ENCODE data around the gene SEMA4A.
A peak's percentile ranks its signal among the peaks of the same experiment; 100 is the strongest.
"Not testable (repeated sequence)": the region's sequence is repeated elsewhere in the genome, so short reads cannot be mapped to it uniquely, and the experiment has no call there.

Gene SEMA4A

DNA sequence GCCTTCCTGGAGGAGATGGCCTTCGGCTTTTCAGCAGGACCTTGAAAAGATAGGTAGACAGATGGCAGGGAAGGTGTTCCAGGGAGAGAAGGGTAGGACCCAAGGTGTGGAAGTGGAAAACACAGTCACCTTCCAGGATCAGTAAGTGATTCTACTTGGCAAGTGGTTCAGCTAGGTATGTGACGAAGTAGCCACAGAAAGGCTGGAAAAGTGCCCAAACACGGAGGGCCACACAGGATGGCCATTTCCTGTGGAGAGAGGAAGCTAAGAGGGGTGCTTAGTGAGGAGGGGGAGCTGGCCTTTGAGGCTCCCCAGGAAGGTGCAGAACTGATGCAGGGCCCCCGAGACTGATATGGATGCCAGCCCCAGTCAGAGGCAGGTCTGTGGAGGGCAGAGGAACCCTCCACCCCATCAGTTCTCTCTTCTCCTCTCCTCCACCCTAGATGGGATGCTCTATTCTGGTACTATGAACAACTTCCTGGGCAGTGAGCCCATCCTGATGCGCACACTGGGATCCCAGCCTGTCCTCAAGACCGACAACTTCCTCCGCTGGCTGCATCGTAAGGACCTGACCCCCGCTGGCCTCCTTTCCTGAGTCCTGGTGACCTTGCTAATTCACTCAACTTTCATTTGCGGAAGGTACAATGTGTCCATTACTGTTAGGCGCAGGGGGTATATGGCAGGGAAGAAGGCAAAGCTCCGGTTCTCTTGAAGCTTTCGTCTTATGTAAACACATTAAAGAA is 6.8 kb downstream of the SEMA4A start:
- DNase-seq: no peak

DNA sequence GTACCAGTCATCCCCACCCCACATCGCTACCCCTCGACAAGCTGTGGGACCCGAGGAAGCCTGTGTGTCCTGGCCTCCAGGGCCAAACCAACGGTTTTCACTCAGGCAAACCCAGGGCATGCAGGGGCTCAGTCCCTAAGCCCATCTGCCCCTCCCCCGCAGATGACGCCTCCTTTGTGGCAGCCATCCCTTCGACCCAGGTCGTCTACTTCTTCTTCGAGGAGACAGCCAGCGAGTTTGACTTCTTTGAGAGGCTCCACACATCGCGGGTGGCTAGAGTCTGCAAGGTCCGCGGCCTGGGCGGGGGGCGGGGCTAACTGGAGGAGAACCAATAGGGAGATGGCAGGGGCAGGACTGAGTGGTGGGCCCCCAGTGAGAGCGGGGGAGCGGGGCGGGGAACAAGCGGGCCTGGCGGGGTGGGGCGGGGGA is 7.4 kb downstream of the SEMA4A start:
- peak in 13 of 14 donors; percentile 18 to 83 (median 64) for DNase-seq

DNA sequence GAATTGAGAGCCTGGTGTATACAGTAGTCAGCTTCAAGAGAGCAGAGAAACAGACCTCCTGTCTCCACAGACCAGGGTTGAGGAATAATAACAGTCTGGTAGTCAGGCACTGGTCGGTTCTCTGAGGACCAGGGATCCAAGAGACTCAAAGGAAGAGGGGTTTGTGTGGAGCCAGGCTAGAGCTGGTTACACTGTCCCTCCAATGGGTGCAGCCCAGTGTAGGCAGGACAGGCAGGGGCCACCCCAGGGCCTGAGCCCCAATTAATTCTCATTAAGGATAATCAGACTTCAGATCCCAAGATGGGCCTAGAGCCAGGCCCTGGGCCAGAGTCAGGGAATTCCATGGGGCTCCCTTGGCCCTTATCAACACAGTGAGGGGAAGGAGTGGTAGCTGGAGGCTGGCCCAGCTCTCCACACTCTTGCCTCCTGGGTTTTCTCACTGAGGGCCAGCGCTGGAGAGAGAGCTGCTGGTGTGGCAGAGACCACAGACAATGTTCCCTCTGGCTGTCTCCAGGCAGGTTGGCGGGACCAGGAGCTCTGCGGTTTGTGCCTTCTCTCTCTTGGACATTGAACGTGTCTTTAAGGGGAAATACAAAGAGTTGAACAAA is 9.1 kb downstream of the SEMA4A start:
- no peak for DNase-seq

DNA sequence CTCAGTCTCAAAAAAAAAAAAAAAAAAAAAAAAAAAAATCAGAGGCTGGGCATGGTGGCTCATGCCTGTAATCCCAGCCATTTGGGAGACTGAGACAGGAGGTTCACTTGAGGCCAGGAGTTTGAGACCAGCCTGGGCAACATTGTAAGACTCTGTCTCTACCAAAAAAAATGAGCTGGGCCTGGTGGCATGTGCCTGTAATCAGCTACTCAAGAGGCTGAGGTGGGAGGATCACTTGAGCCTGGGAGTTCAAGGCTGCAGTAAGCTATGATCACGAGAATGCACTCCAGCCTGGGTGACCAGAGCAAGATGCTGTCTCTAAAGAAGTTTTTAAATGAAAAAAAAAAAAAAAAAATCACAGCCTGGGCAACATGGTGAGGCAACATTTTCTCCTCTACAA is 10.3 kb downstream of the SEMA4A start:
- no peak for DNase-seq

DNA sequence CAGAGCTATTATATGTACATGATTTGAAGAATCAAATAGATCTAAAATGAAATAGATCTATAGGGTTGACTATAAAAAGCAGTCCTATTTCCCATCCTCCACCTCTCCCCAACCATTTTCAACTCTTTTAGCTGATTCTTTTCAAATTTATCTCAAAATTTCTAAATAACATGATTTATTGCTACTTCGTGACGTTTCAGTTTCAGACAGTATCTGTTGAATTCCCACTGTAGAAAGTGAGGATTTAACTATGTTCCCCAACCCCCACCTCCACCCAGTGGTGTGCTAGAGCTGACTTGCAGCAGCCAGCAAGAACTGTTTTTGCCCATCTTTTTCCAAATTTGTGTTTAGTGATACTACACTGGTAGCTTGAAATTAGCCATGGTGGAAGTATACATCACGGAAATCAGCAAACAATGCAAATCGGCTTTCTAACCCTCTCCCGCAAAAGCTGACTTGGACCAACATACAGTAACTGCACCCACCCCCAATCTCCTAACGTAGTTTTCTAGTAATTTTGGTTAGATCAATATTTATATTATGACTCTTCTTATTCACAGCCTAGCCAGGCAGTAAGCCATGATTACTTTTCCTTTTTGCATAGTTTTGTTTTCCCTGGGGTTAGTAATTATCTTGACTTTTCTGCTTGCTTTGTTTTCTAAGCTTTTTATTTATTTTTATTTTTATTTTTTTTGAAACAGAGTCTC is 10.9 kb downstream of the SEMA4A start:
- DNase-seq: no peak

DNA sequence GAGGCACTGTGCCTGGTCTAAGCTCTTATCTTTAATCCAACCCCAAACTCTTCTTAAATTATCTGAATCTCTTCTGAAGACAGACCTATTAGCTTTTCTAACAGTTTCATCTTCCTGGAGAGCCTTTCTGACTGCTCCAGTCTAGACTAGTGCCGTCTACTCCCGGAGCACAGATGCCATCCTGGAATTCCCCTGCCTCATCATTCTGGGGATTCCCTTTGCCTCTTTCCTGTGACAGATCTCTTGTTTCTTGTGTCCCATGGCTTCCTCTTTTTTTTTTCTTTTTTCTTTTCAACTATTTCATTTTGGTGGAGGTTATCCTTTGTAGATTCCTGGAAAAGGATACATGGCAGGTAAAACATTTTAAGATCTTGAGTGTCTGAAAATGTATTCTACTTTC is 11.7 kb downstream of the SEMA4A start:
- no peak for DNase-seq

DNA sequence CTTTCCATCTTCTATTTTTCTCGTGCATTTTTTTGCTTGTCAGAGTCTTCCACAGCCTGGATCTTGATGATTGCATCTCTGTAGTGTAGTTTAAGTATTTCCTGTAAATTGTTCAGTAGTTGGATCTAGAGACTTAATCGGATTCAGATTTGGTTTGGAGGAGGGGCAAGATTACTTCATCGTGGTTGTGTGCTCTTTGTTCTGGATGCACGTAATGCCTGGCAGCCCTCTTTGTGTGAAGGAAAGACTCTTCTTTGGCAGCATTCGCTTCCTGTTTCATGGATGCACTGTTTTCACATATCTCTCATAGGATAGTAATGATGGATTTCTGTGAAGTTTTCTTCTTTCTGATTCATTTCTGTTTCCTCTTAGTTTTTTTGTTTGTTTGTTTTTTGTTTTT is 14.2 kb downstream of the SEMA4A start:
- DNase-seq: no peak

DNA sequence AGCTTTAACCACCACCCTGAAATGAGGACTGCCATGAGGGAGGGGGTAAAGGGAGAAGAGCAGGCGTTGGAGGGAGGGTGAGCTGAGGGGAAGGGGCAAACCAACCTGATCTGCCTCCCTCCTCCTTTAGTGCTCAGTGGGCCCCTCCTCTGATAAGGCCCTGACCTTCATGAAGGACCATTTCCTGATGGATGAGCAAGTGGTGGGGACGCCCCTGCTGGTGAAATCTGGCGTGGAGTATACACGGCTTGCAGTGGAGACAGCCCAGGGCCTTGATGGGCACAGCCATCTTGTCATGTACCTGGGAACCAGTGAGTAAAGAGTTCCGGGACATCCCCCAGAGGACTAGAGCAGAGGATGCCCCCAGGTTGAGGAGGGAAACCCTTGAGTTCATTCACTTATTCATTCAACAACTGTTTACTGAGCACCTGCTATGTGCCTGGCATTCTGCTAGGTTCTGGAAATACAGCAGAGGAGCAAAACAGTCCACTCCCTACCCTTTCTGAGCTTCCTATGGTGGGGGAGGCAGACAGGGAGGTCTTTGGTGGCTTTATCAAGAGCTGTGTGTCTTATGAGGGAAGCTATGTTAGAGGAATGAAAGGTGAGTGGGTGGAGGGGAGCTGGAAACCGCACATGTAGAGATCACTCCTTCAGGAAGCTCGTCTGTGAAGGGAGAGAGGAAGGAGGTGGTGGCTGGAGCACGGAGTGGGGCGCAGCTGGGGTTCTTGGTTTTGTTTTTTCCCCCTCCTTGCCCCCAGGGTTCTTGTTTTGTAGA is 19.5 kb downstream of the SEMA4A start:
- DNase-seq: no peak

DNA sequence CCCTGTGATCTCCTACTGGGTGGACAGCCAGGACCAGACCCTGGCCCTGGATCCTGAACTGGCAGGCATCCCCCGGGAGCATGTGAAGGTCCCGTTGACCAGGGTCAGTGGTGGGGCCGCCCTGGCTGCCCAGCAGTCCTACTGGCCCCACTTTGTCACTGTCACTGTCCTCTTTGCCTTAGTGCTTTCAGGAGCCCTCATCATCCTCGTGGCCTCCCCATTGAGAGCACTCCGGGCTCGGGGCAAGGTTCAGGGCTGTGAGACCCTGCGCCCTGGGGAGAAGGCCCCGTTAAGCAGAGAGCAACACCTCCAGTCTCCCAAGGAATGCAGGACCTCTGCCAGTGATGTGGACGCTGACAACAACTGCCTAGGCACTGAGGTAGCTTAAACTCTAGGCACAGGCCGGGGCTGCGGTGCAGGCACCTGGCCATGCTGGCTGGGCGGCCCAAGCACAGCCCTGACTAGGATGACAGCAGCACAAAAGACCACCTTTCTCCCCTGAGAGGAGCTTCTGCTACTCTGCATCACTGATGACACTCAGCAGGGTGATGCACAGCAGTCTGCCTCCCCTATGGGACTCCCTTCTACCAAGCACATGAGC is 23.3 kb downstream of the SEMA4A start:
- DNase-seq: no peak

DNA sequence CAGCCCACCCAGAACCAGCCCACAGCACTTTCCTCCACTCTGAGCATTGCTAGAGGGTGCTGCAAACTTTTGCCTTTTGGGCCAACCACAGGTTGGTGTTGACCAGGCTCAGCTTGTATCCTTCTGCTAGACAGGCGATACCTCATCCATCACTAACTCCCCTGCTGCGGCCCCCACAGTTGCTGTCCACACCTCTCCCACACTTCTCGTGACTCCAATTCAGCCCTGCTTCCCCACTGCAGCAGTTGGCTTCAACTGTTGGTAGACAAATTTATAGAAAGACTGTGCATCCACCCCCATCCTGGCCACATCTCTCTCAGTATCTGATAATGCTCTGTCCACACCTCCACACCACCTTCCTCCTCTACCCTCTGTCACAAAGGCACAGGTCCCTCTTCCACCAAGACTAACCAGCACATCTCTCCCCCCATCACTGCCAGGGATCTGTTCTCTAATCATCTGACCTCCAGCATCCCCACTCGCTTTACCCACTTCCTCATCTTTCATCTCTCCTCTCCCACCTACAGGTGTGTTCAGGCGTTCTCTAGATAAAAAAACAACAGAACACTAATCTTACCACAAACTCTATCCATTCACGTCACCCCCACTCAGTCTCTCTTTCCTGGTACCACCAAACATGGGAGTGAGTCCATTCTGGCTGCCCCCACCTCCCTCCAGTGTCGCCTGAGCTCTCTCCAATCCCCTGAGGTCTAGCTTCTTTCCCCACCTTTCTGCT is 24.7 kb downstream of the SEMA4A start:
- DNase-seq: no peak

DNA sequence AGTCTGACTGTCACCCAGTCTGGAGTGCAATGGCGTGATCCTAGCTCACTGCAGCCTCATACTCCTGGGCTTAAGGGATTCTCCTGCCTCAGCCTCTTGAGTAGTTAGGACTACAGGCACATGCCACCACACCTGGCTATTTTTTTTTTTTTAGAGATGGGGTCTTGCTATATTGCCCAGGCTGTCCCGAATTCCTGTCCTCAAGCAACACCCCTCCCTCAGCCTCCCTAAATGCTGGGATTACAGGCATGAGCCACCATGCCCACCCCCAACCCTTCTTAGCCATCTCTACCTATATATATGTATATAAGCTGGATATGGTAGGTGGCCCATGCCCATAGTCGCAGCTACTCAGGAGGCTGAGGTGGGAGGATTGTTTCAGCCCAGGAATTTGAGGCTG is 27.1 kb downstream of the SEMA4A start:
- DNase-seq: no peak

DNA sequence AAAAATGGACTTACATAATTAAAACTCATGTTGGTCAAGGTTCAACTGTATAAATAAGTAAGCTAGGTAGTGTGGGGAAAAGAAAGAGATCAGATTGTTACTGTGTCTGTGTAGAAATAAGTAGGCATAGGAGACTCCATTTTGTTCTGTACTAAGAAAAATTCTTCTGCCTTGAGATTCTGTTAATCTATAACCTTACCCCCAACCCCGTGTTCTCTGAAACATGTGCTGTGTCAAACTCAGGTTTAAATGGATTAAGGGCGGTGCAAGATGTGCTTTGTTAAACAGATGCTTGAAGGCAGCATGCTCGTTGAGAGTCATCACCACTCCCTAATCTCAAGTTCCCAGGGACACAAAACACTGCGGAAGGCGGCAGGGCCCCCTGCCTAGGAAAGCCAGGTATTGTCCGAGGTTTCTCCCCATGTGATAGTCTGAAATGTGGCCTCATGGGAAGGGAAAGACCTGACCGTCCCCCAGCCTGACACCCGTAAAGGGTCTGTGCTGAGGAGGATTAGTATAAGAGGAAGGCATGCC is 28.1 kb downstream of the SEMA4A start:
- DNase-seq: not testable (repeated sequence)

DNA sequence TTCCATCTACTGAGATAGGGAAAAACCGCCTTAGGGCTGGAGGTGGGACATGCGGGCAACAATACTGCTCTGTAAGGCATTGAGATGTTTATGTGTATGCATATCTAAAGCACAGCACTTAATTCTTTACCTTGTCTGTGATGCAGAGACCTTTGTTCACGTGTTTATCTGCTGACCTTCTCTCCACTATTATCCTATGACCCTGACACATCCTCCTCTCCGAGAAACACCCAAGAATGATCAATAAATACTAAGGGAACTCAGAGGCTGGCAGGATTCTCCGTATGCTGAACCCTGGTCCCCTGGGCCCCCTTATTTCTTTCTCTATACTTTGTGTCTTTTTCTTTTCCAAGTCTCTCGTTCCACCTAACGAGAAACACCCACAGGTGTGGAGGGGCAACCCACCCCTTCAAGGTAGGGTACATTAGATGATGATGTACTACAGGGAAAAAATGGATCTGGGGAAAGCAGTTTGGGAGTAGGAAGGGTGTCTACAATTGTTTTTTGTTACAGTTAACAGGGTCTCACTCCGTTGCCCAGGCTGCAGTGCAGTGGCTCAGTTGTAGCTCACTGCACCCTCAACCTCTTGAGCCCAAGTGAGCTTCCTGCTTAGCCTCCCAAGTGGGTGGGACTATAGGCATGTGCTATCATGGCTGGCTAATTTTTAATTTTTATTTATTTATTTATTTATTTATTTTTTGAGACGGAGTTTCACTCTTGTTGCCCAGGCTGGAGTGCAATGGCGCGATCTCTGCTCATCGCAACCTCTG is 28.8 kb downstream of the SEMA4A start:
- not testable (repeated sequence) for DNase-seq

DNA sequence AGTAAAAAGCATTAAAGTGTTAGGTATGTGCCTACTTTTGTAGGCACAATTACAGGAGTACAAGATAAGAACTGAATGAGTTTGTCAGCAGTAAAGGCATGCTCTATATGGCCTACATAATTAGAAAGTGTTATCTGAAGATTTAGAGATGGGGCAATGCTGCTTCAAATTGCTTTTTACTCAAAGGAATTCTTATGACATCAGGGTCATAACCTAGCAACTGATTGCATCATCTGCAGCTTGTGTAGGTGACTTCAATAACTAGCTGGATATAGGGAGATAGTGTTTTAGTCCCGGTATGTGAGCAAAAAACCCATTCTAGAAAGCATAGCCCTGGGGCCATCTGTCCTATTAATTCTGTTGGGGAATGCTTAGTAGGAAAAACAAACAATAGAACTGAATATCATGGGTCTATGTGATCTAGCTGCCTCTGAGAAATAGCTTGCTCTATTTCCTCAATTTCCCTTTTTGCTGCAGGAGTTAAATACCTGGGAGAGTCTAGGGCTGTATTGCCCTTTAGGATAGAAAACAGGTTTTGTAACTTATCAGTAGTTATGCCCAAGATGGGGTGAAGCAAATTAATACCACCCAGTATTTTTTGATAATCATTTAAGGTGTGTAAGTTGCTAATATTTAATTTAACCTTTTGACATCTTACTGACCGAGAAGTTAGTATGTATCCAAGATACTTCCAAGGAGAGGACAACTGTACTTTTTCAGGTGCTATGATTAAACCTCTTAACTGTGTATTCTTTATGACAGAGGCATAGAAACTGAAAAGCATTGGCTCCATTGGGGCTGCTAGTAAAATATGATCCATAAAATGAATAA is 33.2 kb downstream of the SEMA4A start:
- not testable (repeated sequence) for DNase-seq

DNA sequence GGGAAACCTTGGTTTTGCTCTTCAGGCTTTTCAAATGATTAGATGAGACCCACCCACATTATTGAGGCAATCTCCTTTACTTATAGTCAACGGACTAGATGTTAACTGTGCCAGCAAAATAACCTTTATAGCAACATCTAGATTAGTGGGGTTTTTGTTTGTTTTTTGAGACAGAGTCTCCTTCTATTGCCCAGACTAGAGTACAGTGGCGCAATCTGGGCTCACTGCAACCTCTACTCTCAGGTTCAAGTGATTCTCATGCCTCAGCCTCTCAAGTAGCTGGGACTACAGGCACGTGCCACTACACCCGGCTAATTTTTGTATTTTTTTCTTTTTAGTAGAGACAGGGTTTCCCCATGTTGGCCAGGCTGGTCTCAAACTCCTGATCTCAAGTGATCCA is 36.9 kb downstream of the SEMA4A start:
- not testable (repeated sequence) for DNase-seq

DNA sequence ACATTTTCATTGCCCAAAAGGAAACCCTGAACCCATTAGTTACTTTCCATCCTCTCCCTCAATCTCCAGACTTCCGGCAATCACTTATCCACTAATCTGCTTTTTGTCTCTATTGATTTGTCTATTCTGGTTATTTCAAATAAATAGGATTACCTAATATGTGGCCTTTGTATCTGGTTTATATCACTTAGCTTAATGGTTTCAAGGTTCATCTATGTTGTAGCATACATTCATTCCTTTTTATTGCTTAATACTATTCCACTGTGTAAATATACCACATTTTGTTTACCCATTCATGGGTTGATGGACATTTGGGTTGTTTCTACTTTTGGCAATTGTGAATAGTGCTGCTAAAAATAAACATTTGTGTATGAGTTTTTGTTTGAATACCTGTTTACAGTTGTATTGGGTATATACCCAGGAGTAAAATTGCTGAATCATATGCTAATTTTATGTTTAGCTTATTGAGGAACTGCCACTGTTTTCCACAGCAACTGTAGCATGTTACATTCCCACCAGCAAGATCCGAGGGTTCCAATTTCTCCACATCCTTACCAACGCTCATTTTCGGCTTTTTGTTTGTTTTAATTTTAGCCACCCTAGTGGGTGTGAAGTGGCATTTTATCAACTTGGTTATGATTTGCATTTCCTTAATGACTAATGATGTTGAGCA is 38.0 kb downstream of the SEMA4A start:
- no peak for DNase-seq

DNA sequence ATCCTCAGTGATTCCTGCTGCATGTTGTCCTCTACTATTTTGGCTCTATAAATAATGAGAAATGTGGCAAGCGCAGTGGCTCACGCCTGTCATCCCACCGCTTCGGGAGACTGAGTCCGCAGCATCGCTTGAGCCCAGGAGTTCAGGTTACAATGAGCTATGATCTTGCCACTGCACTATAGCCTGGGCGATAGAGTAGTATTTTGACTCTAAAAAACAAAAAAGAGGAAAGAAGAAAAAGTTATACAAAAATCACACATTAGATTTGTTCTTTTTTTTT is 39.8 kb downstream of the SEMA4A start:
- no peak for DNase-seq

DNA sequence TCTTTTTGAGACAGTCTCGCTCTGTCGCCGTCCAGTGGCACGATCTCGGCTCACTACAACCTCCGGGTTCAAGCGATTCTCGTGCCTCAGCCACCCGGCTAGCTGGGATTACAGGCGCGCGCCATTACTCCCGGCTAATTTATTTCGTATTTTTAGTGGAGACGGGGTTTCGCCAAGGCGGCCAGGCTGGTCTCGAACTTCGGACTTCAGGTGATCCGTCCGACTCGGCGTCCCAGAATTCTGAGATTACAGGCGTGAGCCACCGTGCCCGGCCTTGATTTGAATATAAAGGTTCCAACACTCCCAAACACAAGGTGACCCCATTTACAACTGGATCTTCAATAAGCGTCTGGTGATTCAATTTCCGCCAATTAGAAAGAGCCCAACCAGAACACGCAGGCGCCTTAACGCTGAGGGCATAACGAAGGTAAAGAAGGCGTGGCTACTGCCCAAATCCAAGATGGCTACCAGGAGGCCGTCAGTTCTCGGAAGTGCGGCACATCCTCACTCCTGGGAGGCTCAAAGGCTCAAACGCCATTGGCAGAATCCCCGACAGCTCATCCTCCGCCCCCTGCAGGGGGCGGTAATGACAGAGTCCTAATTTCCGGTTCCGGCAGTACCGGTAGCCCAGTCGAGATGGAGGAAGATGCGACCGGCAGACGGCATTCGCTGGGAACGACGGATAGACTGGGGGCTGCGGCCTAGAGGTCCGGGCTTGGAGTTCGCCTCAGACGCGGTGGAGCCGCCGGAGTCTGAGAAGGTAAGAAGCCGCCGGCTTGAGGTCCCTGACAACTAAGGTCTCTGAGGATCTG is 40.3 kb downstream of the SEMA4A start, which contains the start of gene SLC25A44:
SLC25A44 (plus strand) TSS at position 617 of the 812 bp plus-strand sequence. CDS start 5,744 bp downstream, outside the sequence.
- DNase-seq: peak; percentile 76 to 100 (median 97)

Measured in C1 segment of cervical spinal cord (tissue), 14 donors.